IMR-90 (cell line): ENCODE measurements around the gene TIGD3. TPM values are rescaled to one million over a fixed set of nuclear protein-coding genes. Genes with fewer than 3 reads are reported as not detected.

ENCODE experiments used
- ATAC-seq: fragments of 200-7000 bp; cut with Tn5 transposase; 2 replicates; pipeline ENCODE4 v1.9.1; 2020; ENCODE audit warnings: low read depth, mild to moderate bottlenecking, moderate library complexity
- BruUV-seq: library from RNA; stranded (reverse); fragments of 400-500 nt; replicated peaks from 2 replicates; lab custom pipeline; 2021; lab: Mats Ljungman, UMichigan
- CTCF ChIA-PET: fragments of 300-600 bp; formaldehyde crosslinking; extraction: SDS; loops from one replicate; lab custom pipeline; 2021; ENCODE audit warnings: antibody characterized with exemption; lab: Yijun Ruan, JAX
- POLR2A ChIA-PET: fragments of 300-600 bp; sonication (Branson Sonifier 250); formaldehyde crosslinking; loops from one replicate; lab custom pipeline; 2022; ENCODE audit warnings: antibody characterized with exemption; ENCODE audit not compliant: unreplicated experiment; lab: Charles Lee
- DNase-seq: peaks from one replicate; pipeline ENCODE4 v3.0.0; 2013
- H2AFZ ChIP-seq: replicated peaks from 2 replicates; pipeline ENCODE3; 2013; ENCODE audit warnings: low read length, mild to moderate bottlenecking; ENCODE audit not compliant: poor library complexity
- H2AK5ac ChIP-seq: 2 replicates; pipeline ENCODE4 v1.6.1; 2013; ENCODE audit warnings: low read depth, low read length, inconsistent platforms
- H2AK9ac ChIP-seq: replicated peaks from 2 replicates; pipeline ENCODE3; 2013; ENCODE audit warnings: mild to moderate bottlenecking, low read depth, low read length, moderate library complexity; ENCODE audit not compliant: poor library complexity
- H2BK120ac ChIP-seq: 2 replicates; pipeline ENCODE4 v1.6.1; 2013; ENCODE audit warnings: low read depth, low read length, inconsistent platforms
- H2BK15ac ChIP-seq: 3 replicates; pipeline ENCODE4 v1.6.1; 2013; ENCODE audit warnings: low read depth, low read length, inconsistent platforms
- H2BK20ac ChIP-seq: 2 replicates; pipeline ENCODE4 v1.6.1; 2013; ENCODE audit warnings: low read depth, mild to moderate bottlenecking, inconsistent platforms, low read length, moderate library complexity
- H2BK5ac ChIP-seq: 2 replicates; pipeline ENCODE4 v1.6.1; 2013; ENCODE audit warnings: mild to moderate bottlenecking, low read depth, low read length, inconsistent platforms; ENCODE audit not compliant: poor library complexity, severe bottlenecking
- H3K14ac ChIP-seq: replicated peaks from 2 replicates; pipeline ENCODE4 v1.6.1; 2013; ENCODE audit warnings: low read depth, low read length, inconsistent platforms
- H3K18ac ChIP-seq: 2 replicates; pipeline ENCODE4 v1.6.1; 2013; ENCODE audit warnings: low read depth, low read length, control low read depth
- H3K23ac ChIP-seq: 2 replicates; pipeline ENCODE4 v1.6.1; 2013; ENCODE audit warnings: low read depth, low read length, inconsistent platforms
- H3K27ac ChIP-seq: 2 replicates; pipeline ENCODE4 v1.5.1; 2013; ENCODE audit warnings: mild to moderate bottlenecking, control low read depth, low read length; ENCODE audit not compliant: insufficient read depth
- H3K27me3 ChIP-seq: 2 replicates; pipeline ENCODE4 v1.6.1; 2013; ENCODE audit warnings: low read length; ENCODE audit not compliant: control insufficient read depth, insufficient read depth
- H3K36me3 ChIP-seq: 2 replicates; pipeline ENCODE4 v1.6.1; 2013; ENCODE audit warnings: low read length, mixed read lengths; ENCODE audit not compliant: control insufficient read depth, insufficient read depth
- H3K4ac ChIP-seq: 2 replicates; pipeline ENCODE4 v1.6.1; 2013; ENCODE audit warnings: low read depth, low read length, inconsistent platforms
- H3K4me1 ChIP-seq: 2 replicates; pipeline ENCODE4 v1.6.1; 2013; ENCODE audit warnings: low read length, mixed read lengths; ENCODE audit not compliant: control insufficient read depth, insufficient read depth
- H3K4me2 ChIP-seq: 2 replicates; pipeline ENCODE4 v1.6.1; 2013; ENCODE audit warnings: low read depth, mild to moderate bottlenecking, control low read depth, low read length, moderate library complexity
- H3K4me3 ChIP-seq: 2 replicates; pipeline ENCODE4 v1.5.1; 2013; ENCODE audit warnings: low read depth, mild to moderate bottlenecking, control low read depth, low read length, moderate library complexity; ENCODE audit not compliant: insufficient read depth
- H3K56ac ChIP-seq: 2 replicates; pipeline ENCODE4 v1.6.1; 2013; ENCODE audit warnings: low read length, inconsistent platforms; ENCODE audit not compliant: insufficient read depth; ENCODE audit errors: extremely low read depth
- H3K79me1 ChIP-seq, 2 experiments: 2 replicates each; pipeline ENCODE4 v1.6.1; 2013; ENCODE audit warnings: low read length in 2 of 2, inconsistent platforms in 1 of 2, low read depth in 1 of 2
- H3K9ac ChIP-seq: 2 replicates; pipeline ENCODE4 v1.6.1; 2013; ENCODE audit warnings: low read depth, low read length, control low read depth
- H3K9me1 ChIP-seq: 2 replicates; pipeline ENCODE4 v1.6.1; 2013; ENCODE audit warnings: low read length, inconsistent platforms; ENCODE audit not compliant: insufficient read depth
- H3K9me3 ChIP-seq: 2 replicates; pipeline ENCODE4 v1.6.1; 2013; ENCODE audit warnings: low read length; ENCODE audit not compliant: control insufficient read depth, insufficient read depth
- H4K20me1 ChIP-seq: 2 replicates; pipeline ENCODE4 v1.6.1; 2013; ENCODE audit warnings: low read length, inconsistent platforms; ENCODE audit not compliant: insufficient read depth
- H4K5ac ChIP-seq: 2 replicates; pipeline ENCODE4 v1.6.1; 2013; ENCODE audit warnings: mild to moderate bottlenecking, low read depth, low read length, control low read depth
- H4K8ac ChIP-seq, 2 experiments: 2 replicates each; pipeline ENCODE4 v1.6.1; 2013; ENCODE audit warnings: low read depth in 2 of 2, low read length in 2 of 2, control low read depth in 1 of 2, inconsistent platforms in 1 of 2
- H4K91ac ChIP-seq: 2 replicates; pipeline ENCODE4 v1.6.1; 2013; ENCODE audit warnings: low read depth, low read length, inconsistent platforms; ENCODE audit not compliant: insufficient read depth
- BHLHE40 ChIP-seq: fragments of 150-350 bp; IDR thresholded peaks from 2 replicates; pipeline ENCODE4 v1.6.1; 2016; ENCODE audit warnings: mild to moderate bottlenecking, low read depth, low read length
- CEBPB ChIP-seq: IDR thresholded peaks from 2 replicates; pipeline ENCODE4 v1.6.1; 2012; ENCODE audit warnings: low read depth, low read length, improper control_type of control experiment
- CHD1 ChIP-seq: IDR thresholded peaks from 2 replicates; pipeline ENCODE4 v1.6.1; 2012; ENCODE audit warnings: low read depth, low read length, improper control_type of control experiment
- FOS ChIP-seq: fragments of 150-350 bp; IDR thresholded peaks from 2 replicates; pipeline ENCODE4 v1.6.1; 2016; ENCODE audit warnings: low read depth, low read length
- MAZ ChIP-seq: IDR thresholded peaks from 2 replicates; pipeline ENCODE4 v1.6.1; 2012; ENCODE audit warnings: low read depth, mild to moderate bottlenecking, low read length, improper control_type of control experiment, moderate library complexity, borderline replicate concordance
- NFE2L2 ChIP-seq: fragments of 150-350 bp; IDR thresholded peaks from 2 replicates; pipeline ENCODE4 v1.6.1; 2016; ENCODE audit warnings: low read depth, mild to moderate bottlenecking, low read length
- POLR2A ChIP-seq: IDR thresholded peaks from 2 replicates; pipeline ENCODE4 v1.6.1; 2012; ENCODE audit warnings: mild to moderate bottlenecking, low read depth, low read length
- RAD21 ChIP-seq: IDR thresholded peaks from 2 replicates; pipeline ENCODE4 v1.6.1; 2012; ENCODE audit warnings: low read length, improper control_type of control experiment
- RCOR1 ChIP-seq: IDR thresholded peaks from 2 replicates; pipeline ENCODE4 v1.6.1; 2012; ENCODE audit warnings: mild to moderate bottlenecking, low read length, improper control_type of control experiment; ENCODE audit not compliant: insufficient replicate concordance
- RFX5 ChIP-seq: IDR thresholded peaks from 2 replicates; pipeline ENCODE4 v1.8.0; 2012; ENCODE audit warnings: low read depth, mild to moderate bottlenecking, low read length, moderate library complexity
- SMC3 ChIP-seq: fragments of 150-350 bp; IDR thresholded peaks from 2 replicates; pipeline ENCODE4 v1.6.1; 2016; ENCODE audit warnings: low read depth, mild to moderate bottlenecking, antibody characterized with exemption, low read length, moderate library complexity
- WGBS, 2 experiments: methylation state at CpG; one replicate each; pipeline versions ENCODE4 v1.1.5 to v1.1.7; 2013; ENCODE audit warnings: missing lambda C conversion rate in 2 of 2; ENCODE audit not compliant: insufficient read length in 1 of 2; ENCODE audit errors: extremely low coverage in 2 of 2; 5-methylcytosine and 5-hydroxymethylcytosine counted together
- dilution Hi-C: fragments of 300-500 bp; cut with HindIII; formaldehyde crosslinking; loops from one replicate; pipeline ENCODE4 v1.14.3; 2018; ENCODE audit warnings: low sequenced_read_pairs; ENCODE audit not compliant: unreplicated experiment
- in situ Hi-C: fragments of 300-500 bp; cut with MboI; formaldehyde crosslinking; loops from 3 replicates; pipeline ENCODE4 v1.14.3; 2019; ENCODE audit warnings: low sequenced_read_pairs, inconsistent platforms, mixed read lengths
- intact Hi-C: fragments of 100-400 bp; cut with micrococcal nuclease; formaldehyde crosslinking; loops from 2 replicates; pipeline ENCODE4 v1.10.0; 2022
- polyA plus RNA-seq, 3 experiments: library from polyadenylated mRNA; depleted of rRNA; stranded (reverse); fragments of >200 nt; gene quantifications; 2 replicates each; pipeline ENCODE4 v1.2.3, GENCODE V29; 2012; ENCODE audit warnings: low replicate concordance in 1 of 3
- total RNA-seq: library from RNA; depleted of rRNA; stranded (reverse); fragments of >200 nt; gene quantifications from 2 replicates; pipeline ENCODE4 v1.2.3, GENCODE V29; 2012
- TF ChIP-seq, protein P1 (sequence below): conservative IDR thresholded peaks from 2 replicates; pipeline ENCODE4 v1.5.1; 2012; ENCODE audit warnings: mild to moderate bottlenecking, low read depth, low read length, improper control_type of control experiment
- TF ChIP-seq, protein P2 (sequence below): fragments of 150-350 bp; IDR thresholded peaks from 2 replicates; pipeline ENCODE4 v1.6.1; 2017; ENCODE audit warnings: mild to moderate bottlenecking, antibody characterized with exemption, low read length, low read depth

TIGD3 gene
- total and polyA plus RNA-seq, 2 of the 4 experiments (the other 2 are of a cell fraction) = 0.12 TPM; not detected in 1

GRCh38 chr11:65316227-65317024, 38.1 kb upstream of the TIGD3 start:
- peak overlapping the region; percentile 53 for H4K91ac ChIP-seq
- WGBS, 2 experiments = 0% methylated on average over 5 of the region's 20 CpGs; no CpG with 5 or more reads in 1 of the 2 experiments
- in situ Hi-C loops = loop anchor here (5.0 kb wide), 1 partner anchor 39 kb away; no protein-coding TSS in a partner anchor
- H3K4me2 ChIP-seq = peak overlapping the region; percentile 93
- peak overlapping the region; percentile 79 for H3K27ac ChIP-seq
- H2BK15ac ChIP-seq = peak overlapping the region; percentile 26; the same call in 1 of the 3 replicates
- peaks cover 6% of the 10 kb centered on the region for H3K9me1 ChIP-seq
- H4K8ac ChIP-seq = peak overlapping the region; percentile 43 to 59; a peak in 1 of 4 replicates
- H2AK5ac ChIP-seq = peak overlapping the region; percentile 82
- DNase-seq (peak; percentile 97), ATAC-seq (peak; percentile 25)
- H3K23ac ChIP-seq = peak overlapping the region; percentile 28; the same call in 1 of the 2 replicates
- BruUV-seq = TSS peak; percentile 73
- H4K20me1 ChIP-seq = peaks cover 58% of the 10 kb centered on the region
- H3K27me3 ChIP-seq = no peaks in the 10 kb centered on the region
- H2BK5ac ChIP-seq = peak overlapping the region; percentile 48
- ChIA-PET CTCF (interaction anchor here (0.6 to 4.5 kb wide), 11 partner anchors 10 to 91 kb away, joined by 3 to 66 read pairs (median 10); partner anchors contain the start of gene DPF2), POLR2A (interaction anchor here (0.7 to 1.7 kb wide), 4 partner anchors 14 to 106 kb away, joined by 3 to 16 read pairs (median 4); partner anchors contain the start of gene NEAT1)
- H2BK120ac ChIP-seq = peak overlapping the region; percentile 28
- intact Hi-C loops = loop anchor here (1.0 kb wide), 2 partner anchors 26 to 37 kb away; no protein-coding TSS in a partner anchor
- H3K9me3 ChIP-seq = no peaks in the 10 kb centered on the region
- peak overlapping the region; percentile 57 for H3K14ac ChIP-seq
- H3K18ac ChIP-seq = peak overlapping the region; percentile 39; the same call in 1 of the 2 replicates
- H4K5ac ChIP-seq = no peak overlapping the region; the same call in 1 of the 2 replicates
- H2BK20ac ChIP-seq = no peak overlapping the region; the same call in 1 of the 2 replicates
- H3K56ac ChIP-seq = no peak overlapping the region
- H2AFZ ChIP-seq = peak overlapping the region; percentile 77
- dilution Hi-C loops = no loop called here
- peak overlapping the region; percentile 96 for H3K4me3 ChIP-seq
- peaks cover 14% of the 10 kb centered on the region for H3K36me3 ChIP-seq
- peak overlapping the region; percentile 66 for H3K4ac ChIP-seq
- H2AK9ac ChIP-seq = peak overlapping the region; percentile 88
- H3K4me1 ChIP-seq = peaks cover 14% of the 10 kb centered on the region
- H3K79me1 ChIP-seq = peaks cover 5 to 62% of the 10 kb centered on the region in 2 experiments; a peak in 2 of 4 replicates
- peak overlapping the region; percentile 76 for H3K9ac ChIP-seq
- TF ChIP-seq, protein P1, sequence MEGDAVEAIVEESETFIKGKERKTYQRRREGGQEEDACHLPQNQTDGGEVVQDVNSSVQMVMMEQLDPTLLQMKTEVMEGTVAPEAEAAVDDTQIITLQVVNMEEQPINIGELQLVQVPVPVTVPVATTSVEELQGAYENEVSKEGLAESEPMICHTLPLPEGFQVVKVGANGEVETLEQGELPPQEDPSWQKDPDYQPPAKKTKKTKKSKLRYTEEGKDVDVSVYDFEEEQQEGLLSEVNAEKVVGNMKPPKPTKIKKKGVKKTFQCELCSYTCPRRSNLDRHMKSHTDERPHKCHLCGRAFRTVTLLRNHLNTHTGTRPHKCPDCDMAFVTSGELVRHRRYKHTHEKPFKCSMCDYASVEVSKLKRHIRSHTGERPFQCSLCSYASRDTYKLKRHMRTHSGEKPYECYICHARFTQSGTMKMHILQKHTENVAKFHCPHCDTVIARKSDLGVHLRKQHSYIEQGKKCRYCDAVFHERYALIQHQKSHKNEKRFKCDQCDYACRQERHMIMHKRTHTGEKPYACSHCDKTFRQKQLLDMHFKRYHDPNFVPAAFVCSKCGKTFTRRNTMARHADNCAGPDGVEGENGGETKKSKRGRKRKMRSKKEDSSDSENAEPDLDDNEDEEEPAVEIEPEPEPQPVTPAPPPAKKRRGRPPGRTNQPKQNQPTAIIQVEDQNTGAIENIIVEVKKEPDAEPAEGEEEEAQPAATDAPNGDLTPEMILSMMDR = no peak
- TF ChIP-seq RAD21 (no peak), FOS (peak; percentile 68), NFE2L2 (0 out of 2 replicates have a peak, but pooled peaks have one; percentile 29), CEBPB (peak; percentile 93), SMC3 (no peak), BHLHE40 (peak; percentile 49; the same call in 1 of the 2 replicates), POLR2A (peak; percentile 80), RCOR1 (no peak), RFX5 (no peak), CHD1 (peak; percentile 90), MAZ (no peak)
- TF ChIP-seq, protein P2, sequence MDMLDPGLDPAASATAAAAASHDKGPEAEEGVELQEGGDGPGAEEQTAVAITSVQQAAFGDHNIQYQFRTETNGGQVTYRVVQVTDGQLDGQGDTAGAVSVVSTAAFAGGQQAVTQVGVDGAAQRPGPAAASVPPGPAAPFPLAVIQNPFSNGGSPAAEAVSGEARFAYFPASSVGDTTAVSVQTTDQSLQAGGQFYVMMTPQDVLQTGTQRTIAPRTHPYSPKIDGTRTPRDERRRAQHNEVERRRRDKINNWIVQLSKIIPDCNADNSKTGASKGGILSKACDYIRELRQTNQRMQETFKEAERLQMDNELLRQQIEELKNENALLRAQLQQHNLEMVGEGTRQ = 0 out of 2 replicates have a peak, but pooled peaks have one; percentile 31
